ENCODE results near the gene S100A12.

Gene S100A12

GRCh38 chr1:153372571-153372970, 2.9 kb downstream of the S100A12 start:
- Histone ChIP-seq H3K4me3 (ENCODE audit: low read length in 2 of 2) (no peak overlapping the region), H3K9ac (ENCODE audit: low read depth, low read length, poor library complexity) (no peak overlapping the region), H3K27ac (replicated peaks; ENCODE audit: low read length) (no peak overlapping the region), H3K36me3 (replicated peaks in 1 of 2; ENCODE audit: control insufficient read depth in 2 of 2, insufficient read depth in 2 of 2, low read length in 2 of 2) (no peaks in the 10 kb centered on the region), H3K18ac (ENCODE audit: low read length) (no peak overlapping the region), H2BK12ac (ENCODE audit: low read length) (no peak overlapping the region), H4K8ac (ENCODE audit: low read depth, low read length) (no peak overlapping the region), H3K4ac (ENCODE audit: low read length) (no peak overlapping the region), H3K27me3 (ENCODE audit: control insufficient read depth in 3 of 3, insufficient read depth in 3 of 3, low read depth in 1 of 3, low read length in 3 of 3) (no peaks in the 10 kb centered on the region), H3K4me1 (ENCODE audit: control insufficient read depth in 2 of 2, insufficient read depth in 1 of 2, low read depth in 1 of 2, low read length in 2 of 2) (no peaks in the 10 kb centered on the region), H3K4me2 (ENCODE audit: insufficient read depth, low read length, poor library complexity, severe bottlenecking) (no peak overlapping the region), H3K79me1 (ENCODE audit: low read depth, low read length) (no peaks in the 10 kb centered on the region), H3K14ac (ENCODE audit: low read length) (no peak overlapping the region), H2BK5ac (ENCODE audit: low read length) (no peak overlapping the region), H2BK15ac (ENCODE audit: low read length) (no peak overlapping the region), H3K23ac (ENCODE audit: low read depth, low read length, poor library complexity) (no peak overlapping the region), H2AK5ac (ENCODE audit: low read depth, low read length) (no peak overlapping the region), H4K91ac (ENCODE audit: low read depth, low read length, poor library complexity) (no peak overlapping the region), H3K9me3 (replicated peaks in 1 of 2; ENCODE audit: control insufficient read depth in 2 of 2, insufficient read depth in 1 of 2, low read depth in 1 of 2, low read length in 2 of 2) (no peaks in the 10 kb centered on the region), H2AFZ (ENCODE audit: low read length) (no peak overlapping the region), H2BK120ac (ENCODE audit: low read depth, low read length) (no peak overlapping the region)
- no peak for DNase-seq (ENCODE audit: low spot score)
- WGBS, 2 donors (ENCODE audit: extremely low coverage in 2 of 2, insufficient read length in 2 of 2, insufficient replicate concordance in 1 of 2) = no CpG with 5 or more reads among the region's 2 CpGs

- no peaks in the 10 kb centered on the region for H3K36me3 ChIP-seq (replicated peaks in 1 of 2; ENCODE audit: control insufficient read depth in 2 of 2, insufficient read depth in 2 of 2, low read length in 2 of 2)
- no peaks in the 10 kb centered on the region for H3K79me1 ChIP-seq (ENCODE audit: low read depth, low read length)
- no peak overlapping the region for H3K4me2 ChIP-seq (ENCODE audit: insufficient read depth, low read length, poor library complexity, severe bottlenecking)
- no peak overlapping the region for H3K18ac ChIP-seq (ENCODE audit: low read length)
- DNase-seq (ENCODE audit: low spot score) = no peak
- H2AK5ac ChIP-seq (ENCODE audit: low read depth, low read length) = no peak overlapping the region
- H2BK5ac ChIP-seq (ENCODE audit: low read length) = no peak overlapping the region
- no peak overlapping the region for H2AFZ ChIP-seq (ENCODE audit: low read length)
- no peak overlapping the region for H3K4me3 ChIP-seq (ENCODE audit: low read length in 2 of 2)
- H3K9me3 ChIP-seq (replicated peaks in 1 of 2; ENCODE audit: control insufficient read depth in 2 of 2, insufficient read depth in 1 of 2, low read depth in 1 of 2, low read length in 2 of 2) = no peaks in the 10 kb centered on the region
- H3K27me3 ChIP-seq (ENCODE audit: control insufficient read depth in 3 of 3, insufficient read depth in 3 of 3, low read depth in 1 of 3, low read length in 3 of 3) = peaks cover 0 to 6% (median 0%) of the 10 kb centered on the region in 3 experiments
- no peak overlapping the region for H3K9ac ChIP-seq (ENCODE audit: low read depth, low read length, poor library complexity)
- H4K91ac ChIP-seq (ENCODE audit: low read depth, low read length, poor library complexity) = no peak overlapping the region
- no peak overlapping the region for H3K27ac ChIP-seq (replicated peaks; ENCODE audit: low read length)
- H3K4me1 ChIP-seq (ENCODE audit: control insufficient read depth in 2 of 2, insufficient read depth in 1 of 2, low read depth in 1 of 2, low read length in 2 of 2) = no peaks in the 10 kb centered on the region
- H3K4ac ChIP-seq (ENCODE audit: low read length) = no peak overlapping the region
- no peak overlapping the region for H3K23ac ChIP-seq (ENCODE audit: low read depth, low read length, poor library complexity)
- no peak overlapping the region for H2BK12ac ChIP-seq (ENCODE audit: low read length)
- H2BK120ac ChIP-seq (ENCODE audit: low read depth, low read length) = no peak overlapping the region
- WGBS, 2 donors (ENCODE audit: extremely low coverage in 2 of 2, insufficient read length in 2 of 2, insufficient replicate concordance in 1 of 2) = no CpG with 5 or more reads among the region's 1 CpG
- H2BK15ac ChIP-seq (ENCODE audit: low read length) = no peak overlapping the region
- H3K14ac ChIP-seq (ENCODE audit: low read length) = no peak overlapping the region
- no peak overlapping the region for H4K8ac ChIP-seq (ENCODE audit: low read depth, low read length)
Observed at GRCh38 chr1:153371231-153371630, 4.2 kb downstream of the S100A12 start.

GRCh38 chr1:153370146-153370545, 5.3 kb downstream of the S100A12 start:
- H3K9me3 ChIP-seq (replicated peaks in 1 of 2; ENCODE audit: control insufficient read depth in 2 of 2, insufficient read depth in 1 of 2, low read depth in 1 of 2, low read length in 2 of 2) = no peaks in the 10 kb centered on the region

GRCh38 chr1:153368495-153368894, 6.9 kb downstream of the S100A12 start:
- Histone ChIP-seq H3K9ac (ENCODE audit: low read depth, low read length, poor library complexity) (no peak overlapping the region), H2BK12ac (ENCODE audit: low read length) (no peak overlapping the region), H2BK120ac (ENCODE audit: low read depth, low read length) (no peak overlapping the region), H3K36me3 (replicated peaks in 1 of 2; ENCODE audit: control insufficient read depth in 2 of 2, insufficient read depth in 2 of 2, low read length in 2 of 2) (no peaks in the 10 kb centered on the region), H3K4ac (ENCODE audit: low read length) (no peak overlapping the region), H2AK5ac (ENCODE audit: low read depth, low read length) (no peak overlapping the region), H3K14ac (ENCODE audit: low read length) (no peak overlapping the region), H4K91ac (ENCODE audit: low read depth, low read length, poor library complexity) (no peak overlapping the region), H3K27ac (replicated peaks; ENCODE audit: low read length) (no peak overlapping the region), H2BK5ac (ENCODE audit: low read length) (no peak overlapping the region), H3K18ac (ENCODE audit: low read length) (no peak overlapping the region), H3K79me1 (ENCODE audit: low read depth, low read length) (no peaks in the 10 kb centered on the region), H3K27me3 (ENCODE audit: control insufficient read depth in 3 of 3, insufficient read depth in 3 of 3, low read depth in 1 of 3, low read length in 3 of 3) (peaks cover 0 to 20% (median 0%) of the 10 kb centered on the region in 3 experiments), H3K9me3 (replicated peaks in 1 of 2; ENCODE audit: control insufficient read depth in 2 of 2, insufficient read depth in 1 of 2, low read depth in 1 of 2, low read length in 2 of 2) (no peaks in the 10 kb centered on the region), H2AFZ (ENCODE audit: low read length) (no peak overlapping the region), H3K4me3 (ENCODE audit: low read length in 2 of 2) (no peak overlapping the region), H2BK15ac (ENCODE audit: low read length) (no peak overlapping the region), H4K8ac (ENCODE audit: low read depth, low read length) (no peak overlapping the region), H3K4me1 (ENCODE audit: control insufficient read depth in 2 of 2, insufficient read depth in 1 of 2, low read depth in 1 of 2, low read length in 2 of 2) (no peaks in the 10 kb centered on the region), H3K4me2 (ENCODE audit: insufficient read depth, low read length, poor library complexity, severe bottlenecking) (no peak overlapping the region), H3K23ac (ENCODE audit: low read depth, low read length, poor library complexity) (no peak overlapping the region)
- no peak for DNase-seq (ENCODE audit: low spot score)
- WGBS, 2 donors (ENCODE audit: extremely low coverage in 2 of 2, insufficient read length in 2 of 2, insufficient replicate concordance in 1 of 2) = no CpG with 5 or more reads among the region's 2 CpGs

More at GRCh38 chr1:153370146-153370545, 5.3 kb downstream of the S100A12 start:
- Histone ChIP-seq H3K4me1 (ENCODE audit: control insufficient read depth in 2 of 2, insufficient read depth in 1 of 2, low read depth in 1 of 2, low read length in 2 of 2) (no peaks in the 10 kb centered on the region), H3K4me3 (ENCODE audit: low read length in 2 of 2) (no peak overlapping the region), H2BK15ac (ENCODE audit: low read length) (no peak overlapping the region), H2AFZ (ENCODE audit: low read length) (no peak overlapping the region), H3K4ac (ENCODE audit: low read length) (no peak overlapping the region), H3K18ac (ENCODE audit: low read length) (no peak overlapping the region), H3K14ac (ENCODE audit: low read length) (no peak overlapping the region), H4K91ac (ENCODE audit: low read depth, low read length, poor library complexity) (no peak overlapping the region), H2BK120ac (ENCODE audit: low read depth, low read length) (no peak overlapping the region), H3K27ac (replicated peaks; ENCODE audit: low read length) (no peak overlapping the region), H2BK5ac (ENCODE audit: low read length) (no peak overlapping the region), H3K4me2 (ENCODE audit: insufficient read depth, low read length, poor library complexity, severe bottlenecking) (no peak overlapping the region), H2BK12ac (ENCODE audit: low read length) (no peak overlapping the region), H3K79me1 (ENCODE audit: low read depth, low read length) (no peaks in the 10 kb centered on the region), H3K23ac (ENCODE audit: low read depth, low read length, poor library complexity) (no peak overlapping the region), H3K9ac (ENCODE audit: low read depth, low read length, poor library complexity) (no peak overlapping the region), H3K36me3 (replicated peaks in 1 of 2; ENCODE audit: control insufficient read depth in 2 of 2, insufficient read depth in 2 of 2, low read length in 2 of 2) (no peaks in the 10 kb centered on the region), H2AK5ac (ENCODE audit: low read depth, low read length) (no peak overlapping the region), H4K8ac (ENCODE audit: low read depth, low read length) (no peak overlapping the region), H3K27me3 (ENCODE audit: control insufficient read depth in 3 of 3, insufficient read depth in 3 of 3, low read depth in 1 of 3, low read length in 3 of 3) (peaks cover 0 to 15% (median 0%) of the 10 kb centered on the region in 3 experiments)
- DNase-seq (ENCODE audit: low spot score) = no peak
- WGBS, 2 donors (ENCODE audit: extremely low coverage in 2 of 2, insufficient read length in 2 of 2, insufficient replicate concordance in 1 of 2) = no CpG with 5 or more reads among the region's 3 CpGs
